HepG2 (cell line): ENCODE results near the gene DUSP7. TPM values are rescaled to one million over a fixed set of nuclear protein-coding genes. Genes with fewer than 3 reads are reported as not detected.

Source experiments
- ATAC-seq: fragments of 200-7000 bp; cut with Tn5 transposase; 3 replicates; pipeline ENCODE4 v1.9.1; 2020; ENCODE audit warnings: mild to moderate bottlenecking, moderate library complexity
- BruUV-seq: library from RNA; stranded (reverse); fragments of 400-500 nt; replicated peaks from 2 replicates; lab custom pipeline; 2021; lab: Mats Ljungman, UMichigan
- CTCF ChIA-PET: fragments of 300-600 bp; formaldehyde crosslinking; extraction: SDS; loops from one replicate; lab custom pipeline; 2021; ENCODE audit warnings: low total read pairs, inconsistent platforms, low intra/inter-chr PET ratio; lab: Yijun Ruan, JAX
- POLR2A ChIA-PET: fragments of 350-600 bp; sonication (Branson Sonifier 250); formaldehyde crosslinking; loops from one replicate; lab custom pipeline; 2020; ENCODE audit warnings: antibody characterized with exemption, inconsistent platforms; lab: Yijun Ruan, JAX
- DNase-seq: peaks from one replicate; pipeline ENCODE4 v3.0.0-alpha.2; 2015; ENCODE audit warnings: low spot score
- FAIRE-seq: peaks from 3 replicates; lab custom pipeline; 2011; peaks lifted over from hg19 to GRCh38; lab: Jason Lieb, UNC
- H2AFZ ChIP-seq: one replicate; pipeline ENCODE4 v1.6.1; 2011; ENCODE audit warnings: low read length, inconsistent platforms
- H3K27ac ChIP-seq: fragments of 300-600 bp; 3 replicates; pipeline ENCODE4 v1.8.0; 2011; ENCODE audit warnings: mixed run types, mild to moderate bottlenecking, mixed read lengths, low read length, inconsistent platforms; ENCODE audit not compliant: insufficient read depth; ENCODE audit errors: extremely low read length
- H3K27me3 ChIP-seq, 2 experiments: fragments of 200-600 bp in 1 of 2; 2 replicates in 1 of 2; 3 replicates in 1 of 2; pipeline versions ENCODE4 v1.6.0 to v1.8.0; 2011; ENCODE audit warnings: low read length in 2 of 2, mild to moderate bottlenecking in 2 of 2, moderate library complexity in 2 of 2, inconsistent platforms in 1 of 2; ENCODE audit not compliant: insufficient read depth in 2 of 2, control insufficient read depth in 1 of 2
- H3K36me3 ChIP-seq, 2 experiments: fragments of 200-600 bp in 1 of 2; replicated peaks in 1 of 2; 2 replicates in 1 of 2; 3 replicates in 1 of 2; pipeline versions ENCODE4 v1.5.1 to v1.8.0; 2011; ENCODE audit warnings: low read length in 2 of 2, inconsistent platforms in 1 of 2; ENCODE audit not compliant: insufficient read depth in 2 of 2, control insufficient read depth in 1 of 2
- H3K4me1 ChIP-seq: 2 replicates; pipeline ENCODE4 v1.5.1; 2012; ENCODE audit warnings: low read length, inconsistent platforms; ENCODE audit not compliant: insufficient read depth
- H3K4me2 ChIP-seq: 2 replicates; pipeline ENCODE4 v1.6.0; 2011; ENCODE audit warnings: low read depth, low read length, inconsistent platforms
- H3K4me3 ChIP-seq, 3 experiments: fragments of 200-600 bp in 1 of 3; sonication (generic), shearing (Covaris generic) in 1 of 3; replicated peaks in 1 of 3; 2 replicates each; pipeline ENCODE4 v1.5.1; 2011 to 2016; ENCODE audit warnings: low read length in 3 of 3, inconsistent platforms in 2 of 3, low read depth in 2 of 3, mild to moderate bottlenecking in 2 of 3, control low read depth in 1 of 3, mixed read lengths in 1 of 3; ENCODE audit not compliant: insufficient read depth in 1 of 3
- H3K79me2 ChIP-seq: one replicate; pipeline ENCODE4 v1.6.1; 2011; ENCODE audit warnings: low read length, inconsistent platforms; ENCODE audit not compliant: insufficient read depth
- H3K9ac ChIP-seq: 2 replicates; pipeline ENCODE4 v1.6.0; 2011; ENCODE audit warnings: mild to moderate bottlenecking, low read depth, low read length, inconsistent platforms; ENCODE audit not compliant: insufficient read depth
- H3K9me3 ChIP-seq: 2 replicates; pipeline ENCODE4 v1.5.1; 2012; ENCODE audit warnings: mild to moderate bottlenecking, low read length
- H4K20me1 ChIP-seq: 2 replicates; pipeline ENCODE4 v1.6.0; 2011; ENCODE audit warnings: inconsistent platforms, mild to moderate bottlenecking, low read length, moderate library complexity; ENCODE audit not compliant: insufficient read depth
- GATAD1 ChIP-seq: IDR thresholded peaks from 2 replicates; pipeline ENCODE4 v1.6.1; 2016; ENCODE audit warnings: missing genetic modification reagents, missing compliant biosample characterization
- KDM5B ChIP-seq: sonication (generic); formaldehyde crosslinking; IDR thresholded peaks from 2 replicates; pipeline ENCODE4 v1.4.0; 2020; ENCODE audit warnings: missing genetic modification reagents, mild to moderate bottlenecking, borderline replicate concordance
- SMYD3 ChIP-seq: sonication (generic); formaldehyde crosslinking; IDR thresholded peaks from 2 replicates; pipeline ENCODE4 v1.8.1; 2023; ENCODE audit warnings: mild to moderate bottlenecking, missing genetic modification reagents
- SOX6 ChIP-seq, 2 experiments: fragments of 450-650 bp in 1 of 2; sonication (generic) in 1 of 2; formaldehyde crosslinking in 1 of 2; IDR thresholded peaks; 2 replicates each; pipeline versions ENCODE4 v1.4.0 to v1.6.1; 2017 to 2020; ENCODE audit warnings: antibody characterized with exemption in 1 of 2, mild to moderate bottlenecking in 1 of 2, missing genetic modification reagents in 1 of 2
- SP5 ChIP-seq: IDR thresholded peaks from 2 replicates; pipeline ENCODE4 v1.6.1; 2016; ENCODE audit warnings: low read depth, borderline replicate concordance
- TBX2 ChIP-seq: sonication (generic); formaldehyde crosslinking; IDR thresholded peaks from 2 replicates; pipeline ENCODE4 v1.5.0; 2020; ENCODE audit warnings: missing genetic modification reagents, mild to moderate bottlenecking, borderline replicate concordance
- ZBTB38 ChIP-seq: sonication (generic); formaldehyde crosslinking; IDR thresholded peaks from 2 replicates; pipeline ENCODE4 v1.5.1; 2020; ENCODE audit warnings: mild to moderate bottlenecking, missing genetic modification reagents
- ZBTB8A ChIP-seq: sonication (generic); formaldehyde crosslinking; IDR thresholded peaks from 2 replicates; pipeline ENCODE4 v1.4.0; 2020; ENCODE audit warnings: mild to moderate bottlenecking, low read depth, missing genetic modification reagents, borderline replicate concordance
- WGBS: methylation state at CpG from one replicate; pipeline ENCODE4 v1.1.6; 2017; ENCODE audit warnings: low lambda C conversion rate; 5-methylcytosine and 5-hydroxymethylcytosine counted together
- in situ Hi-C: cut with HindIII; loops from 2 replicates; pipeline ENCODE4 v1.10.0; 2017; ENCODE audit warnings: low pct_unique_long_range_greater_than_20kb; ENCODE audit not compliant: extremely low pct_ligation_motif_present
- intact Hi-C: fragments of 100-400 bp; cut with micrococcal nuclease; formaldehyde crosslinking; loops from one replicate; pipeline ENCODE4 v1.10.0; 2022; ENCODE audit not compliant: unreplicated experiment
- polyA plus RNA-seq, 8 experiments: library from polyadenylated mRNA; depleted of rRNA in 3 of 8; stranded (reverse) in 7 of 8; unstranded in 1 of 8; fragments of >200 nt; fragmentation: Illumina TruSeq in 4 of 8; extraction: Trizol in 4 of 8; gene quantifications; 2 replicates each; pipeline versions ENCODE4 v1.2.1 to v1.2.3, GENCODE V29; 2011 to 2016; ENCODE audit warnings: low read depth in 4 of 8, missing spikeins in 1 of 8, mixed read lengths in 1 of 8; ENCODE audit not compliant: insufficient read depth in 1 of 8
- total RNA-seq, 5 experiments: library from RNA; depleted of rRNA; stranded (reverse); fragments of >200 nt; fragmentation: Illumina TruSeq; extraction: Trizol; gene quantifications; 2 replicates each; pipeline ENCODE4 v1.2.3, GENCODE V29; 2016; ENCODE audit warnings: low read depth in 1 of 5
- TF ChIP-seq, protein P1 (sequence below): sonication (generic); formaldehyde crosslinking; IDR thresholded peaks from 2 replicates; pipeline ENCODE4 v1.4.0; 2020; ENCODE audit warnings: missing genetic modification reagents, borderline replicate concordance
- TF ChIP-seq, protein P2 (sequence below): sonication (generic); formaldehyde crosslinking; IDR thresholded peaks from 2 replicates; pipeline ENCODE4 v1.5.0; 2020; ENCODE audit warnings: mild to moderate bottlenecking, missing genetic modification reagents, moderate library complexity
- TF ChIP-seq, protein P3 (sequence below): sonication (generic); formaldehyde crosslinking; conservative IDR thresholded peaks from 2 replicates; pipeline ENCODE4 v1.4.0; 2020; ENCODE audit warnings: missing genetic modification reagents
- TF ChIP-seq, protein P4 (sequence below): sonication (generic); formaldehyde crosslinking; IDR thresholded peaks from 2 replicates; pipeline ENCODE4 v1.4.0; 2020; ENCODE audit warnings: missing genetic modification reagents
- TF ChIP-seq, protein P5 (sequence below): sonication (generic); formaldehyde crosslinking; IDR thresholded peaks from 2 replicates; pipeline ENCODE4 v1.4.0; 2020; ENCODE audit warnings: missing genetic modification reagents

DUSP7 gene
- total and polyA plus RNA-seq, 2 of the 13 experiments (the other 11 are each of a cell fraction or from before 2014, with no cell fraction given): 6.6 to 8.8 TPM

DNA sequence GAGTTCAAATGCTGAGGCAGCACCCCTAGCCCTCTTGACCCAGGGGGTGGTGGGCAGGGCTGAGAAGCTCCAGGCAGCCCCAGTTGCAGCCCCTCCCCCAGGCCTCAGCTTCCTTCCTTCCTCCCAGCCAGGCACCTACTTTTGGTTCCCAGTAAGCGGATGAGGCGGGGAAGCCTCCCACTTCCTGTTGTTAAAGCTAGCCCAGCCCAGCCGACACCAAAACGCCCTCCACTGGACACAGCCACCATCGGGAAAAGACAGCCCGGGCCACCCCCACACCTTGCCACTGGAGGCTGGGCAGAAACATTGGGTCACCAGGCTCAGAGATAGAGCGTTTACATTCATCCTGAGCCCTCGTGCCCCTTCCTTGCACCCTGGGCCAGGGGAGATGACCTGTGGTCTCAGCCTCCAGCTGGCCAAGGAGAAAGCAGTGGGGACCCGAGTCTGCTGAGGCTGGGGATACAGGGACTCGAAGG, 3.5 kb downstream of the DUSP7 start:
- H3K9me3 ChIP-seq: no peaks in the 10 kb centered on the region
- H3K27me3 ChIP-seq: peaks cover 0 to 2% of the 10 kb centered on the region in 2 experiments; a peak in 2 of 5 replicates
- DNase-seq (peak; percentile 53), FAIRE-seq (no peak), ATAC-seq (peak; percentile 45)
- H4K20me1 ChIP-seq: no peaks in the 10 kb centered on the region
- H3K36me3 ChIP-seq: peaks cover 12 to 30% of the 10 kb centered on the region in 2 experiments; a peak in 4 of 5 replicates
- H3K79me2 ChIP-seq: no peaks in the 10 kb centered on the region
- peak overlapping the region; percentile 38 for H3K27ac ChIP-seq
- H3K4me1 ChIP-seq: peaks cover 49% of the 10 kb centered on the region
- H3K9ac ChIP-seq: 0 out of 2 replicates have a peak overlapping the region, but pooled peaks have one; percentile 3
- H3K4me3 ChIP-seq: no peak overlapping the region; a peak in 1 of 6 replicates
- no peak overlapping the region for H2AFZ ChIP-seq
- no TSS peak for BruUV-seq
- in situ Hi-C loops (no loop called here), intact Hi-C loops (loop anchor here (2.0 kb wide), 1 partner anchor 48 kb away; no protein-coding TSS in a partner anchor)
- ChIA-PET CTCF (interaction anchor here (0.9 to 1.8 kb wide), 4 partner anchors 49 to 91 kb away, joined by 3 to 14 read pairs (median 6); no protein-coding TSS in a partner anchor), POLR2A (interaction anchor here (1.0 to 2.7 kb wide), 8 partner anchors 8 to 70 kb away, joined by 3 to 20 read pairs (median 4); partner anchors contain the start of gene RPL29)
- peak overlapping the region; percentile 46 for H3K4me2 ChIP-seq
- 62% methylated on average over 6 of the region's 10 CpGs for WGBS
- TF ChIP-seq, protein P1, sequence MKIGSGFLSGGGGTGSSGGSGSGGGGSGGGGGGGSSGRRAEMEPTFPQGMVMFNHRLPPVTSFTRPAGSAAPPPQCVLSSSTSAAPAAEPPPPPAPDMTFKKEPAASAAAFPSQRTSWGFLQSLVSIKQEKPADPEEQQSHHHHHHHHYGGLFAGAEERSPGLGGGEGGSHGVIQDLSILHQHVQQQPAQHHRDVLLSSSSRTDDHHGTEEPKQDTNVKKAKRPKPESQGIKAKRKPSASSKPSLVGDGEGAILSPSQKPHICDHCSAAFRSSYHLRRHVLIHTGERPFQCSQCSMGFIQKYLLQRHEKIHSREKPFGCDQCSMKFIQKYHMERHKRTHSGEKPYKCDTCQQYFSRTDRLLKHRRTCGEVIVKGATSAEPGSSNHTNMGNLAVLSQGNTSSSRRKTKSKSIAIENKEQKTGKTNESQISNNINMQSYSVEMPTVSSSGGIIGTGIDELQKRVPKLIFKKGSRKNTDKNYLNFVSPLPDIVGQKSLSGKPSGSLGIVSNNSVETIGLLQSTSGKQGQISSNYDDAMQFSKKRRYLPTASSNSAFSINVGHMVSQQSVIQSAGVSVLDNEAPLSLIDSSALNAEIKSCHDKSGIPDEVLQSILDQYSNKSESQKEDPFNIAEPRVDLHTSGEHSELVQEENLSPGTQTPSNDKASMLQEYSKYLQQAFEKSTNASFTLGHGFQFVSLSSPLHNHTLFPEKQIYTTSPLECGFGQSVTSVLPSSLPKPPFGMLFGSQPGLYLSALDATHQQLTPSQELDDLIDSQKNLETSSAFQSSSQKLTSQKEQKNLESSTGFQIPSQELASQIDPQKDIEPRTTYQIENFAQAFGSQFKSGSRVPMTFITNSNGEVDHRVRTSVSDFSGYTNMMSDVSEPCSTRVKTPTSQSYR (CRISPR knock-in tag): peak; percentile 17; the same call in 1 of the 2 replicates
- TF ChIP-seq SMYD3: no peak
- peak; percentile 50; the same call in 1 of the 2 replicates for TF ChIP-seq SP5 (CRISPR knock-in tag)
- TF ChIP-seq ZBTB8A (CRISPR knock-in tag): no peak
- TF ChIP-seq, protein P2, sequence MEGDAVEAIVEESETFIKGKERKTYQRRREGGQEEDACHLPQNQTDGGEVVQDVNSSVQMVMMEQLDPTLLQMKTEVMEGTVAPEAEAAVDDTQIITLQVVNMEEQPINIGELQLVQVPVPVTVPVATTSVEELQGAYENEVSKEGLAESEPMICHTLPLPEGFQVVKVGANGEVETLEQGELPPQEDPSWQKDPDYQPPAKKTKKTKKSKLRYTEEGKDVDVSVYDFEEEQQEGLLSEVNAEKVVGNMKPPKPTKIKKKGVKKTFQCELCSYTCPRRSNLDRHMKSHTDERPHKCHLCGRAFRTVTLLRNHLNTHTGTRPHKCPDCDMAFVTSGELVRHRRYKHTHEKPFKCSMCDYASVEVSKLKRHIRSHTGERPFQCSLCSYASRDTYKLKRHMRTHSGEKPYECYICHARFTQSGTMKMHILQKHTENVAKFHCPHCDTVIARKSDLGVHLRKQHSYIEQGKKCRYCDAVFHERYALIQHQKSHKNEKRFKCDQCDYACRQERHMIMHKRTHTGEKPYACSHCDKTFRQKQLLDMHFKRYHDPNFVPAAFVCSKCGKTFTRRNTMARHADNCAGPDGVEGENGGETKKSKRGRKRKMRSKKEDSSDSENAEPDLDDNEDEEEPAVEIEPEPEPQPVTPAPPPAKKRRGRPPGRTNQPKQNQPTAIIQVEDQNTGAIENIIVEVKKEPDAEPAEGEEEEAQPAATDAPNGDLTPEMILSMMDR: peak; percentile 71
- TF ChIP-seq GATAD1 (CRISPR knock-in tag): peak; percentile 13; the same call in 1 of the 2 replicates
- TF ChIP-seq SOX6 (IDR thresholded peaks at IDR 0.05): no peak
- 0 out of 2 replicates have a peak, but pooled peaks have one; percentile 18 for TF ChIP-seq SOX6 (CRISPR knock-in tag; IDR thresholded peaks at IDR 0.05)
- TF ChIP-seq KDM5B (CRISPR knock-in tag): 0 out of 2 replicates have a peak, but pooled peaks have one; percentile 31
- TF ChIP-seq, protein P3, sequence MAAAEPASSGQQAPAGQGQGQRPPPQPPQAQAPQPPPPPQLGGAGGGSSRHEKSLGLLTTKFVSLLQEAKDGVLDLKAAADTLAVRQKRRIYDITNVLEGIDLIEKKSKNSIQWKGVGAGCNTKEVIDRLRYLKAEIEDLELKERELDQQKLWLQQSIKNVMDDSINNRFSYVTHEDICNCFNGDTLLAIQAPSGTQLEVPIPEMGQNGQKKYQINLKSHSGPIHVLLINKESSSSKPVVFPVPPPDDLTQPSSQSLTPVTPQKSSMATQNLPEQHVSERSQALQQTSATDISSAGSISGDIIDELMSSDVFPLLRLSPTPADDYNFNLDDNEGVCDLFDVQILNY (CRISPR knock-in tag): no peak
- TF ChIP-seq, protein P4, sequence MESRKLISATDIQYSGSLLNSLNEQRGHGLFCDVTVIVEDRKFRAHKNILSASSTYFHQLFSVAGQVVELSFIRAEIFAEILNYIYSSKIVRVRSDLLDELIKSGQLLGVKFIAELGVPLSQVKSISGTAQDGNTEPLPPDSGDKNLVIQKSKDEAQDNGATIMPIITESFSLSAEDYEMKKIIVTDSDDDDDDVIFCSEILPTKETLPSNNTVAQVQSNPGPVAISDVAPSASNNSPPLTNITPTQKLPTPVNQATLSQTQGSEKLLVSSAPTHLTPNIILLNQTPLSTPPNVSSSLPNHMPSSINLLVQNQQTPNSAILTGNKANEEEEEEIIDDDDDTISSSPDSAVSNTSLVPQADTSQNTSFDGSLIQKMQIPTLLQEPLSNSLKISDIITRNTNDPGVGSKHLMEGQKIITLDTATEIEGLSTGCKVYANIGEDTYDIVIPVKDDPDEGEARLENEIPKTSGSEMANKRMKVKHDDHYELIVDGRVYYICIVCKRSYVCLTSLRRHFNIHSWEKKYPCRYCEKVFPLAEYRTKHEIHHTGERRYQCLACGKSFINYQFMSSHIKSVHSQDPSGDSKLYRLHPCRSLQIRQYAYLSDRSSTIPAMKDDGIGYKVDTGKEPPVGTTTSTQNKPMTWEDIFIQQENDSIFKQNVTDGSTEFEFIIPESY (CRISPR knock-in tag): peak; percentile 88
- TF ChIP-seq, protein P5, sequence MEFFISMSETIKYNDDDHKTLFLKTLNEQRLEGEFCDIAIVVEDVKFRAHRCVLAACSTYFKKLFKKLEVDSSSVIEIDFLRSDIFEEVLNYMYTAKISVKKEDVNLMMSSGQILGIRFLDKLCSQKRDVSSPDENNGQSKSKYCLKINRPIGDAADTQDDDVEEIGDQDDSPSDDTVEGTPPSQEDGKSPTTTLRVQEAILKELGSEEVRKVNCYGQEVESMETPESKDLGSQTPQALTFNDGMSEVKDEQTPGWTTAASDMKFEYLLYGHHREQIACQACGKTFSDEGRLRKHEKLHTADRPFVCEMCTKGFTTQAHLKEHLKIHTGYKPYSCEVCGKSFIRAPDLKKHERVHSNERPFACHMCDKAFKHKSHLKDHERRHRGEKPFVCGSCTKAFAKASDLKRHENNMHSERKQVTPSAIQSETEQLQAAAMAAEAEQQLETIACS: no peak
- TF ChIP-seq TBX2 (CRISPR knock-in tag): 0 out of 2 replicates have a peak, but pooled peaks have one; percentile 28
- TF ChIP-seq ZBTB38 (CRISPR knock-in tag): peak; percentile 96
